Thyroid gland (tissue), 4 donors: Measurements from ENCODE around the gene SH2D6. TPM values are rescaled to one million over a fixed set of nuclear protein-coding genes. Genes with fewer than 3 reads are reported as not detected.

Experiments used
- DNase-seq, 2 donors: peaks; one replicate each; pipeline ENCODE4 v3.0.0-alpha.2; 2019
- H3K27ac ChIP-seq, 3 donors: fragments of 200-600 bp; sonication (generic); 1 replicate in 2 of 3; 2 replicates in 1 of 3; pipeline ENCODE4 v1.5.1; 2016 to 2019; ENCODE audit warnings: mild to moderate bottlenecking in 1 of 3, moderate library complexity in 1 of 3
- H3K27me3 ChIP-seq: fragments of 200-600 bp; sonication (generic); one replicate; pipeline ENCODE4 v1.5.1; 2019
- H3K36me3 ChIP-seq, 2 donors: fragments of 200-600 bp; sonication (generic); one replicate each; pipeline ENCODE4 v1.5.1; 2016 to 2019
- H3K4me1 ChIP-seq, 2 donors: fragments of 200-600 bp; sonication (generic); one replicate each; pipeline ENCODE4 v1.5.1; 2017 to 2019
- H3K4me3 ChIP-seq, 3 donors: fragments of 200-600 bp; sonication (generic); replicated peaks in 1 of 3; 1 replicate in 2 of 3; 2 replicates in 1 of 3; pipeline ENCODE4 v1.5.1; 2016; ENCODE audit warnings: mild to moderate bottlenecking in 1 of 3
- H3K9me3 ChIP-seq: fragments of 200-600 bp; sonication (generic); one replicate; pipeline ENCODE4 v1.5.1; 2017
- POLR2A ChIP-seq, 2 donors: fragments of 450-650 bp; IDR thresholded peaks; one replicate each; pipeline ENCODE4 v1.6.1; 2017; ENCODE audit warnings: antibody characterized with exemption in 2 of 2, mild to moderate bottlenecking in 2 of 2, moderate library complexity in 1 of 2
- WGBS, 2 donors: methylation state at CpG; one replicate each; pipeline ENCODE4 v1.1.5; 2017; 5-methylcytosine and 5-hydroxymethylcytosine counted together
- intact Hi-C: fragments of 100-400 bp; cut with DNase I; formaldehyde crosslinking; loops from one replicate; pipeline ENCODE4 v1.15.1; 2023
- total RNA-seq, 4 donors: library from RNA; depleted of rRNA; stranded (reverse); fragments of >200 nt; gene quantifications; one replicate each; pipeline ENCODE4 v1.2.3, GENCODE V29; 2016
- TF ChIP-seq, protein P1 (sequence below), 6 experiments: fragments of 200-600 bp in 3 of 6; fragments of 450-650 bp in 3 of 6; sonication (generic) in 3 of 6; IDR thresholded peaks; one replicate each; pipeline ENCODE4 v1.5.1; 2016 to 2019; ENCODE audit warnings: antibody characterized with exemption in 6 of 6, mild to moderate bottlenecking in 2 of 6, inconsistent platforms in 1 of 6, moderate library complexity in 1 of 6

The SH2D6 gene
- total RNA-seq, 4 donors from 2014 or later: 1.6 to 9.0 (median 4.1) TPM

- peaks cover 5 to 11% of the 10 kb centered on the region in 2 donors for H3K36me3 ChIP-seq
- no peaks in the 10 kb centered on the region for H3K27me3 ChIP-seq
- peak overlapping the region; percentile 95 to 98 (median 96) for H3K27ac ChIP-seq
- no peak for DNase-seq
- H3K9me3 ChIP-seq: no peaks in the 10 kb centered on the region
- TF ChIP-seq, protein P1, sequence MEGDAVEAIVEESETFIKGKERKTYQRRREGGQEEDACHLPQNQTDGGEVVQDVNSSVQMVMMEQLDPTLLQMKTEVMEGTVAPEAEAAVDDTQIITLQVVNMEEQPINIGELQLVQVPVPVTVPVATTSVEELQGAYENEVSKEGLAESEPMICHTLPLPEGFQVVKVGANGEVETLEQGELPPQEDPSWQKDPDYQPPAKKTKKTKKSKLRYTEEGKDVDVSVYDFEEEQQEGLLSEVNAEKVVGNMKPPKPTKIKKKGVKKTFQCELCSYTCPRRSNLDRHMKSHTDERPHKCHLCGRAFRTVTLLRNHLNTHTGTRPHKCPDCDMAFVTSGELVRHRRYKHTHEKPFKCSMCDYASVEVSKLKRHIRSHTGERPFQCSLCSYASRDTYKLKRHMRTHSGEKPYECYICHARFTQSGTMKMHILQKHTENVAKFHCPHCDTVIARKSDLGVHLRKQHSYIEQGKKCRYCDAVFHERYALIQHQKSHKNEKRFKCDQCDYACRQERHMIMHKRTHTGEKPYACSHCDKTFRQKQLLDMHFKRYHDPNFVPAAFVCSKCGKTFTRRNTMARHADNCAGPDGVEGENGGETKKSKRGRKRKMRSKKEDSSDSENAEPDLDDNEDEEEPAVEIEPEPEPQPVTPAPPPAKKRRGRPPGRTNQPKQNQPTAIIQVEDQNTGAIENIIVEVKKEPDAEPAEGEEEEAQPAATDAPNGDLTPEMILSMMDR (IDR thresholded peaks at IDR 0.05): no peak
- no peak for TF ChIP-seq POLR2A (IDR thresholded peaks at IDR 0.05)
- H3K4me3 ChIP-seq: no peak overlapping the region
- peaks cover 43 to 58% of the 10 kb centered on the region in 2 donors for H3K4me1 ChIP-seq
- intact Hi-C loops: no loop called here
- 86 to 96% methylated on average over 4 of the region's 4 CpGs for WGBS, 2 donors
Measured at GRCh38 chr2:85393836-85394235, 24.7 kb upstream of the SH2D6 start.

- 89 to 97% methylated on average over 3 of the region's 4 CpGs for WGBS, 2 donors
- DNase-seq: peak; percentile 36 to 40
- TF ChIP-seq POLR2A (IDR thresholded peaks at IDR 0.05): no peak
- TF ChIP-seq, protein P1 (IDR thresholded peaks at IDR 0.05): no peak
- no peaks in the 10 kb centered on the region for H3K27me3 ChIP-seq
- no peaks in the 10 kb centered on the region for H3K9me3 ChIP-seq
- intact Hi-C loops: no loop called here
- H3K27ac ChIP-seq: peak overlapping the region; percentile 95 to 98 (median 96)
- no peak overlapping the region for H3K4me3 ChIP-seq
- peaks cover 43 to 60% of the 10 kb centered on the region in 2 donors for H3K4me1 ChIP-seq
- H3K36me3 ChIP-seq: peaks cover 5 to 10% of the 10 kb centered on the region in 2 donors
Measured at GRCh38 chr2:85394261-85394681, 24.2 kb upstream of the SH2D6 start.

DNA sequence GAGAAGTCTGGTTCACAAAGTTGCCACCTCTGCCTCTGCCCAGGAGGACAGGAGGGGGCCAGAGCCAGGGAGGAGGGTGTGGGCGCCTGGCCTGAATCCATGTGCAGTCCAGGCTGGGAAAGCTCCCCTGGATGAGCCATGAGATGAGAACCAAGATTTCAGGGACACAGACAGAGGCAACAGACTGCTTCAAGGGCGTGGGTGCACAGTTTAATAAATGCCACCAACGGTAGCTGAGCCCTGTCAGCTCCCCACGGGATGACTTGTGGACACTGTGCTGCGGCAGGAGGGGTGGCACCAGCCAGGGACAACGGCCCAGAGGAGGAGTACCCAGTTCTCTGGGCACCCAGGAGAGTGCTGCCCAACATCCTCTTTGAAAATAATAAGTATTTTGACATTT lies 23.5 kb upstream of the SH2D6 start:
- TF ChIP-seq, protein P1 (IDR thresholded peaks at IDR 0.05): no peak
- TF ChIP-seq POLR2A (IDR thresholded peaks at IDR 0.05): no peak
- peaks cover 43 to 60% of the 10 kb centered on the region in 2 donors for H3K4me1 ChIP-seq
- intact Hi-C loops: no loop called here
- peak; percentile 41 to 48 for DNase-seq
- peaks cover 5 to 10% of the 10 kb centered on the region in 2 donors for H3K36me3 ChIP-seq
- H3K27ac ChIP-seq: peak overlapping the region; percentile 95 to 98 (median 96)
- H3K4me3 ChIP-seq: no peak overlapping the region
- no peaks in the 10 kb centered on the region for H3K9me3 ChIP-seq
- WGBS, 2 donors: 63 to 74% methylated on average over 6 of the region's 6 CpGs
- no peaks in the 10 kb centered on the region for H3K27me3 ChIP-seq

DNA sequence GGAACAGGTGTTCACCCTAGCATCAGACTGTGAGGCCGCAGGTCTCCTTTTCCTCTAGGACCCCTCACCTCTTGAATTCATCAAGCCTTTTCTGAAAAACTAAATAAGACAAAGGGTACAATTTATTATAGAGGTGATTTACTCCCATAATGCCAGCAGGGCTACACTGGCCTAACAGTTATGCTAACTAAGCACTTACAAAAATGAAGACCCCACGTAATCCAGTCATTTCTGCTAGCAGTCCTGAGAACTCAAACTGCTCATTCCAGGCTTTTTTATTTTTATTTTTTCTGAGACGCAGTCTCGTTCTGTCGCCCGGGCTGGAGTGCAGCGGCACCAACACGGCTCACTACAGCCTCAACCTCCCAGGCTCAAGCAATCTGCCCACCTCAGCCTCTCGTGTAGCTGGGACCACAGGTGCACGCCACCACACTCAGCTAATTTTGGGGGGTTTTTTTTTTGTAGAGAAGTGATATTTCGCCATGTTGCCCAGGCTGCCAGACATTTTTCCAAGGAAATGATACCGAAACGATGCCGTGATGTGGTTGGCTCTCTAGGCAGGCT lies 22.5 kb upstream of the SH2D6 start:
- TF ChIP-seq, protein P1 (IDR thresholded peaks at IDR 0.05): no peak
- TF ChIP-seq POLR2A (IDR thresholded peaks at IDR 0.05): no peak
- H3K4me3 ChIP-seq: no peak overlapping the region
- no peaks in the 10 kb centered on the region for H3K9me3 ChIP-seq
- peaks cover 43 to 65% of the 10 kb centered on the region in 2 donors for H3K4me1 ChIP-seq
- peak overlapping the region; percentile 95 to 98 (median 96) for H3K27ac ChIP-seq
- WGBS, 2 donors: 86 to 90% methylated on average over 14 of the region's 14 CpGs
- intact Hi-C loops: no loop called here
- DNase-seq: no peak
- H3K36me3 ChIP-seq: peaks cover 0 to 10% of the 10 kb centered on the region in 2 donors
- no peaks in the 10 kb centered on the region for H3K27me3 ChIP-seq
